Mesenteric fat pad (tissue), 1 donor: ENCODE results near the gene ALAD. TPM values are rescaled to one million over a fixed set of nuclear protein-coding genes. Genes with fewer than 3 reads are reported as not detected.
A peak's percentile ranks its signal among the peaks of the same experiment; 100 is the strongest.

Experiments used
- DNase-seq: peaks from one replicate; pipeline ENCODE4 v3.0.0-alpha.2; 2020; ENCODE audit warnings: low spot score
- total RNA-seq: library from RNA; stranded (reverse); fragmentation: NEBNext Ultra II Directional; extraction: Animal tissue kit (Norgen Biotek cat#: 25700); gene quantifications from one replicate; pipeline ENCODE4 v1.2.1, GENCODE V29; 2021
- donor health status: DM: yes; HTN: yes; CAD: no.

Gene ALAD
- total RNA-seq, 1 donor from 2014 or later, result 52.8 TPM

DNA sequence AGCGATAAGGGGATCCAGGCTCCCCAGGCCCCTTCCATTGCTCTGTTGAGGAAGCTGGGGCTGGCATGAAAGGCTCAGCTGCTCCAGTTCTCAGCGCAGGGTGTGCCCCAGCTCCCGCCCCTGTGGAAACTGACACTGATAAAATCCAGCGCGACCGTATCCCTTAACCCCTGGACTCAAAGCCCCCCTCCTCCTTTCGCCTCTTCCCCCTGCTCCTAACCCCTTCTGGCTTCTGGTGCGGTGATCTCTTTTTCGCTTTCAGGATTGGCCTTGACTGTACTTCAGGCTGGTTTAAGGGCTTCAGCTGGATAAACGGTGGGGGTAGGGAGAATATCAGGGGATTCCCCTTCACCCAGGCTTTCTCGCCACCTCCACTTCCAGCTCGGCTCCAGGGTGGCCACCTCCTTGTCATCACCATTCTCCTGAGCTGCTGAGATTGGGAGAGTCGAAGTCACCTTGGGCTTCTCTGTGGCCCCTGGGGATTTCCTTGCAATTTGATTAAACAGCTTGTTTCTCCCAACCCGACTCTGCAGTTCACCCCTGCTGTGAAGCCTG lies 50.9 kb downstream of the ALAD start:
- DNase-seq, result no peak

DNA sequence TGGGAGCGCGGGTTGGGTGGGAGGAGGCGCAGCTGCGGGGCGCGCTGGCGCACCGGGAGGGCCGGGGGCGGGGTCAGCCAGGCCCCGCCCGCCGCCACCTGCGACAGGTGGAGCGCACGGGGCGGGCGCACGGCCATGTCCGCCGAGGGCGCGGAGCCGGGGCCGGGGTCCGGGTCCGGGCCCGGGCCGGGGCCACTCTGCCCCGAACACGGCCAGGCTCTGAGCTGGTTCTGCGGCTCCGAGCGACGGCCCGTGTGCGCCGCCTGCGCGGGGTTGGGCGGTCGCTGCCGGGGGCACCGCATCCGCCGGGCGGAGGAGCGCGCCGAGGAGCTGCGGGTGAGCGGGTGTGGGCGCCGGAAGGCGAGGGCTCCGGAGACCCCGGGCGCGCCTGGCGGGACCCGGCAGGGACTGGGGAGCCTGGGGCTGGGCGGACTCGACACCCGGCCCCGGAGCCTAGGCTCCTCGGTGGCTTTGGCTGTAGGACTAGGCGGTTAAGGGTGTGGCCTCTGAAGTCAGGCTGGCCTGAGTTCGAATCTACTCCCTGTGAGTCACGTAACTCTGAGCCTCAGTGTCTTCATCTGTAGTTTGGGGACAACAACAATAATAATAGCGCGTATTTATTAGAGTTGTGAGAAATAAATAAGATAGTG lies 51.5 kb downstream of the ALAD start, which contains the start of gene BSPRY:
TSS of gene BSPRY (plus strand) at position 97 of the 650 bp plus-strand sequence. CDS start at position 136, 39 bp downstream.
- no peak for DNase-seq

DNA sequence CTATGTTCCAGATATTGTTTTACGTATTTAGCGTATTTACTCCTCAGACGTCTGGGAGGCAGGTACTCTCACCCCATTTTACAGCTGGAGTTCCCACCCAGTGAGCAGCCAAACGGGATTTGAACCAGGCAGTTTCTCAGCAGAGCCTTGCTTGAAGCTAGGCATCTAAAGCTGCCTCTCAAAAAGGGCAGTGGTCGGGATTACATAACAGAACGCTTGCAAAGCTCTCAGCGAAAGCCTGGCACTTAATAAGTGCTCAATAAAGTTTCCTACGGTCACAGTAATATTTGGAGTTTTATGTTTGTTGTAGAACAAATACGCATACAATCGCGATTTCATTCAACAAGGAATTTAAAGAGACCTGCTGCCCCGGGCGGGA lies 52.0 kb downstream of the ALAD start:
- no peak for DNase-seq

DNA sequence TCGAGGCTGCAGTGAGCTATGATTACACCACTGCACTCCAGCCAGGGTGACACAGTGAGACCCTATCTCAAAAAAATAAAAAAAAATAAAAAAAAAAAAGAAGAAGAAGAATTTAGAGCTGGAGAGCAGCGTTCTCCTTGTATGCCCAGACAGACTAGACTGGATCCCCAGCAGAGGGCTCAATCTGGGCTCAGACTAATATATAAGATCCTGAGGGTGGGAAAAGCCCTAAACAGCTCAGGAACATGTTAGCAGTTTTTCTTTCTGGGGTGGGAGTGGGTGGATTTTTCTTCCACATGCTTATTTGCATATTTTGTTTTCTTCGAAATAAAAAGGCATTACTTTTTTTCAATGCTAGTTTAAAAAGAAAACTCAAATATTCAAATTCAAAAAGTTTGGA lies 52.6 kb downstream of the ALAD start:
- no peak for DNase-seq

DNA sequence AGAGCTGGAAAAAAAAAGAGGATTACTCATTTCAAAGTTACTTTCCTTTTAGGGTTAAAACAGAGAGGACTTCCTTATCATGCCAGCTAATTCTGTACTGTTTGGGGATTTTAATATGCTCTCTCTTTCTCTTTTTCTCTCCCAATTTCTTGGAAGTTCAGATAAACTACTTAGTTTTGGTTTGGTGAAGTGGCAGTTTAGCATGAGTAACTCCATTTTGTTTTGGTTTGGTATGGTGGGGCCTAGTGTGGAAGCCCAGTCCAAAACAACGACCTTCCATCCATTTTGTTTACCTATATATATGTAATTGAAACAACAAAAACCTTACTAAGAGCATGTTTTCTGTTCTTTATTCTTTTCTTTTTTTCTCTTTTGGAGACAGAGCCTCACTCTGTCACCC lies 55.4 kb downstream of the ALAD start:
- no peak for DNase-seq

DNA sequence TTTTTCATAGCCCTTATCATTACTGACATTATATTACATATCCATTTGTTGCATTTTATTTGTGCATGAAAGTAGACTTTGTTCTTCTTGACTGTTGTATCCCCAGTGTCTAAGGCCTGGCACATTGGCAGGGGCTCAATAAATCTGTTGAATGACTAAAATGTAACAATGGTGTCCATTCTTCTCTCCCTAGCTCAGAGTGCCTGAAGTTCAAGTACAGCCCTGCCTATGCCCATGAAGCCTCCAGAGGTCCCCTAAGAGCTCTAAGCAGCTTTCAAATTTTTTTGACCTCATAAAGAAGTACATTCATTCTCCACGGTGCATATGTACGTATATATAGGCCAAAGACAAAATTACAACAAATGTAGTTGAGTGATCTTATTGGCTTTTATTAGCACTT lies 55.9 kb downstream of the ALAD start:
- no peak for DNase-seq

DNA sequence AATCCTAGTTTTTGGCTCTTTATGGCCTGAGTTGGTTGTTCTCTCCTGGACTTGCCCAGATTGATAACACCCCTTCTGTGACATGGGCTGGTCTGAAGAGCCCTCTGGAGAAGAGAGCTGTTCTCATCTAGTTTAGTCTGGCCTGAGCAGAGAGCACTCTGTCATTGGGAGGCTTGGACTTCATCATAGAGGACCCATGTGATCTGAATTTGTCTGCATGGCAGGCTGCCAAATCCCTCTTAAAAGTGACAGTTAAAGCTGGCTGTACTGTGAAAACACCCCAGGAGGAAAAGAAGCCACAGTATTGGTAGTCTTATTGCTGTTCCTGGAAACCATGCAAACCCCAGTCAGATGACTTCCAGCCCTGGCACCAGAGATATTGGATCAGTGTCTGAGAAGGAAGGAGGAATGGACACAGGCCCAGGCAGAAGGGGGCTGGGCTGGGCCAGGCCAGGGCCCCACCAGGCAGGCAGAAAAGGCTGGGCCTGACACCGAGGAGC lies 57.3 kb downstream of the ALAD start:
- no peak for DNase-seq

DNA sequence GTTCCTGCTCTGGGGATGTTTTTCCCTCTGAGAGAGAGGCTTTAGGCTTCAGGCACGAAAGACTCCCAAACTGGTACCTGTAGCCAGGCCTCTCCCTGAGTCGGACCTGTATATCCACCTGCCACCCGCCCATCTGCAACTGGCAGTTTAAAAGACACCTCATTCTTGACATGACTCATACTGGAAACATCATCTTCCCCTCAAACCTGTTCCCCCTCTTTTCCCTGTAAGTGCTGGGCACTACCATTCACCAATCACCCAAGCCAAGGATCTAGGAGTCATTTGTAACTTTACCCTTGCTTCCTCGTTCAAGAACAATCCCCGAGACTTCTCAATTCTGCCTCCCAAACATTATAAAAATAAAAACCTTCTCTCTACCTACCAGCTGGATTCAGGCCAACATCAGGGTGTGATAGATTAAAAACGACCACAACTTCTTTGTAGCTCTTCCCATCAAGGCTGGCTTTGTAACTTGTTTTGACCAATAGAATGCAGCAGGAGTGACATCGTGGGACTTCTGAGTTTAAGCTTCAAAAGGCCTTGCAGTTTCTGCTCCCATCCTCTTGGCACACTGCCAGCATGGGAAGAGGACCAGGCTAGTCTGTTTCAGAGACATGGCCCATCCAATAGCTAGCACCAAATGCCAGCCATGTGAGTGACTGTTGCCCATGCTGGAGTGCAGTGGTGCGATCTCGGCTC lies 59.2 kb downstream of the ALAD start:
- no peak for DNase-seq

DNA sequence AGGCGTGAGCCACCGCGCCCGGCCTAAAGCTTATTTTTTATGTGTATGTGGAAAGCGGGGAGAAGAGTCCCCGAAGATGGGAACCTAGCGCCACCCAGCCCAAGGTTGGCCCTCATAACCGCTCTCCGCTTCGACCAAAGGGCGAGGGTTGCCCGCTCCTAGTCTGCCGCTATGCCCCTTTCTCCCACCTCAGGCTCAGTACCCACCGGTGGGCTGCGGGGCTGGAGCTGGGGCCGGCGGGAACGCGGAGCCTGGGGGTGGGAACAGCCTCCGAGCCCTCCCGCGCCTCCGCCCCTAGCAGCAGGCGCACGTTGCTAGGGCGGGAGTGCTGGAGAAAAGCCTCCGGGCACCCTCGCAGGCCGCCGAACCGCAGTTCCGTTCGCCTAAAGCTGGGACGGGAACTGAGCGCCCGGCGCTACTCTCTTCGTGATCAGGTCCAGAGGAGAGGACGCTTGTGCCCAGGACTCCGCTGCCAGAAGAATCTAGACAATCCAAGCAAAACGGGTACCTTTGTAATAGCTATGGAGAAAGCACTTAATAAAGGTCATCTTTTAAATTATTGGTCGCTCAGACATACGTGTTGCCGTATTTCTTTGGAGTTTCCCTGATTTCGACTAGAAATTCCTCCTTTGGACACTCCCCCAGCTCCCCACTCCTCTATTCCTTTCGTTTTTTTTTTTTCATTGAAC lies 60.9 kb downstream of the ALAD start, which contains the start of gene WDR31:
TSS of gene WDR31 (minus strand) at position 265 of the 689 bp plus-strand sequence. CDS start 8,253 bp downstream, outside the sequence.
- peak; percentile 95 for DNase-seq

DNA sequence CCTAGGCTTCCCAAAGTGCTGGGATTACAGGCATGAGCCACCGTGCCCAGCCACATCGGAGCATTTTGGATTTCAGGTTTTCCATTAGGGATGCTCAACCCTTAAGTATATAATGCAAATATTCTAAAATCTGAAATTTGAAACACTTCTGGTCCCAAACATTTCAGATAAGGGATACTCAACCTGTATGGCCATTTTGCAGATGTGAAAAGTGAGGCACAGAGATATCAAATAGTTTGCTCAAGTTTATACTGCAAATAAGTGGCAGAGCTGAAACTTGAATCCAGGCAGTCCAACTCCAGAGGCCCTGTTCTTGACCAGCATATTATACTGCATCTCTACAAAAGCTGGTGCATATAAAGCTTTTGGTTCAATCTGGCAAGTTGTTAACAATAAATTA lies 63.4 kb downstream of the ALAD start:
- no peak for DNase-seq

Other genes with a start within 250 kb of the ALAD start
- 37.3 TPM for gene FKBP15, start 180.0 kb downstream of the ALAD start, total RNA-seq
- 34.6 TPM for gene SLC31A1, start 179.7 kb downstream of the ALAD start, total RNA-seq
- gene CDC26, start 125.7 kb downstream of the ALAD start, total RNA-seq, result 32.7 TPM
- gene PRPF4, start 125.6 kb downstream of the ALAD start, total RNA-seq, result 18.3 TPM
- not detected for gene RNF183, start 97.9 kb downstream of the ALAD start, total RNA-seq
- gene WDR31, start 61.0 kb downstream of the ALAD start, total RNA-seq, result 4.9 TPM
- gene BSPRY, start 51.7 kb downstream of the ALAD start, total RNA-seq, result 0.19 TPM
- 15.4 TPM for gene HDHD3, start 24.3 kb downstream of the ALAD start, total RNA-seq
- 26.4 TPM for gene POLE3, start 9.4 kb upstream of the ALAD start, total RNA-seq
- 0.45 TPM for gene C9orf43, start 9.5 kb upstream of the ALAD start, total RNA-seq
- gene RGS3, start 62.4 kb upstream of the ALAD start, total RNA-seq, result 116 TPM